Astrocyte (in vitro differentiated cells and primary cell): ENCODE measurements around the gene RMP24.

Source experiments
- DNase-seq: peaks from one replicate; pipeline ENCODE4 v3.0.0-alpha.2; 2010; ENCODE audit warnings: low read depth
- FAIRE-seq: peaks from 2 replicates; lab custom pipeline; 2011; peaks lifted over from hg19 to GRCh38; lab: Jason Lieb, UNC
- H2AFZ ChIP-seq: 2 replicates; pipeline ENCODE4 v1.6.0; 2012; ENCODE audit warnings: low read depth, low read length, inconsistent platforms
- H3K27ac ChIP-seq: 2 replicates; pipeline ENCODE4 v1.5.1; 2011; ENCODE audit warnings: low read depth, low read length, inconsistent platforms
- H3K27me3 ChIP-seq: 2 replicates; pipeline ENCODE4 v1.6.0; 2011; ENCODE audit warnings: low read length, inconsistent platforms; ENCODE audit not compliant: insufficient read depth
- H3K36me3 ChIP-seq: 2 replicates; pipeline ENCODE4 v1.5.1; 2011; ENCODE audit warnings: low read length, inconsistent platforms; ENCODE audit not compliant: insufficient read depth
- H3K4me1 ChIP-seq: 2 replicates; pipeline ENCODE4 v1.5.1; 2011; ENCODE audit warnings: low read length, inconsistent platforms; ENCODE audit not compliant: insufficient read depth
- H3K4me2 ChIP-seq: 2 replicates; pipeline ENCODE4 v1.6.0; 2012; ENCODE audit warnings: low read length, inconsistent platforms
- H3K4me3 ChIP-seq: 2 replicates; pipeline ENCODE4 v1.5.1; 2011; ENCODE audit warnings: low read depth, mild to moderate bottlenecking, low read length, inconsistent platforms; ENCODE audit not compliant: insufficient read depth
- H3K79me2 ChIP-seq: 2 replicates; pipeline ENCODE4 v1.6.0; 2012; ENCODE audit warnings: mild to moderate bottlenecking, low read length, inconsistent platforms; ENCODE audit not compliant: insufficient read depth
- H3K9ac ChIP-seq: 2 replicates; pipeline ENCODE4 v1.6.0; 2012; ENCODE audit warnings: mild to moderate bottlenecking, low read length, inconsistent platforms
- H3K9me3 ChIP-seq: 2 replicates; pipeline ENCODE4 v1.5.1; 2012; ENCODE audit warnings: low read depth, mild to moderate bottlenecking, low read length, inconsistent platforms; ENCODE audit not compliant: insufficient read depth
- H4K20me1 ChIP-seq: 2 replicates; pipeline ENCODE4 v1.6.0; 2012; ENCODE audit warnings: low read length, inconsistent platforms; ENCODE audit not compliant: insufficient read depth
- H3K27ac Mint-ChIP-seq: one replicate; pipeline ENCODE4 v1.8.0; 2021; ENCODE audit warnings: mild to moderate bottlenecking, mixed read lengths; ENCODE audit not compliant: unreplicated experiment
- H3K27me3 Mint-ChIP-seq: one replicate; pipeline ENCODE4 v1.8.0; 2021; ENCODE audit warnings: low read depth, mixed read lengths; ENCODE audit not compliant: unreplicated experiment
- H3K36me3 Mint-ChIP-seq: one replicate; pipeline ENCODE4 v1.8.0; 2021; ENCODE audit warnings: low read depth, mixed read lengths; ENCODE audit not compliant: unreplicated experiment
- H3K4me1 Mint-ChIP-seq: one replicate; pipeline ENCODE4 v1.8.0; 2021; ENCODE audit warnings: low read depth, mixed read lengths; ENCODE audit not compliant: unreplicated experiment
- H3K4me3 Mint-ChIP-seq: one replicate; pipeline ENCODE4 v1.8.0; 2021; ENCODE audit warnings: mild to moderate bottlenecking, moderate library complexity, mixed read lengths; ENCODE audit not compliant: unreplicated experiment
- H3K9me3 Mint-ChIP-seq: one replicate; pipeline ENCODE4 v1.8.0; 2021; ENCODE audit warnings: mild to moderate bottlenecking, mixed read lengths; ENCODE audit not compliant: unreplicated experiment
- CTCF ChIP-seq: IDR thresholded peaks from 2 replicates; pipeline ENCODE4 v1.5.1; 2011; ENCODE audit warnings: low read depth, mild to moderate bottlenecking, inconsistent platforms, low read length, moderate library complexity; ENCODE audit not compliant: insufficient read depth
- EZH2 ChIP-seq: IDR thresholded peaks from 2 replicates; pipeline ENCODE4 v1.6.1; 2012; ENCODE audit warnings: mild to moderate bottlenecking, low read length, inconsistent platforms; ENCODE audit not compliant: insufficient read depth

The RMP24 gene

GRCh38 chr18:35938158-35938557 is 34.3 kb upstream of the RMP24 start:
- no peaks in the 10 kb centered on the region for H3K9me3 ChIP-seq
- H3K79me2 ChIP-seq, result no peaks in the 10 kb centered on the region
- no peak overlapping the region for H3K4me2 ChIP-seq
- no peaks in the 10 kb centered on the region for H3K36me3 ChIP-seq
- no peaks in the 10 kb centered on the region for H3K36me3 Mint-ChIP-seq
- FAIRE-seq, result no peak
- H4K20me1 ChIP-seq, result no peaks in the 10 kb centered on the region
- H2AFZ ChIP-seq, result no peak overlapping the region
- no peaks in the 10 kb centered on the region for H3K9me3 Mint-ChIP-seq
- H3K27me3 Mint-ChIP-seq, result no peaks in the 10 kb centered on the region
- H3K27ac ChIP-seq, result no peak overlapping the region
- H3K4me1 Mint-ChIP-seq, result peaks cover 4% of the 10 kb centered on the region
- TF ChIP-seq EZH2 (no peak), CTCF (no peak)
- no peak overlapping the region for H3K9ac ChIP-seq
- H3K4me3 Mint-ChIP-seq, result no peak overlapping the region
- DNase-seq, result peak; percentile 56
- H3K4me3 ChIP-seq, result no peak overlapping the region
- no peaks in the 10 kb centered on the region for H3K4me1 ChIP-seq
- H3K27me3 ChIP-seq, result no peaks in the 10 kb centered on the region
- H3K27ac Mint-ChIP-seq, result no peak overlapping the region

- H3K79me2 ChIP-seq, result no peaks in the 10 kb centered on the region
- H3K4me1 Mint-ChIP-seq, result peaks cover 4% of the 10 kb centered on the region
- TF ChIP-seq CTCF (no peak), EZH2 (no peak)
- H3K4me1 ChIP-seq, result no peaks in the 10 kb centered on the region
- no peaks in the 10 kb centered on the region for H3K9me3 ChIP-seq
- FAIRE-seq (no peak), DNase-seq (peak; percentile 10)
- no peak overlapping the region for H3K4me3 ChIP-seq
- H3K9ac ChIP-seq, result no peak overlapping the region
- H2AFZ ChIP-seq, result no peak overlapping the region
- H3K4me3 Mint-ChIP-seq, result no peak overlapping the region
- no peak overlapping the region for H3K27ac Mint-ChIP-seq
- no peaks in the 10 kb centered on the region for H3K36me3 ChIP-seq
- no peak overlapping the region for H3K27ac ChIP-seq
- no peaks in the 10 kb centered on the region for H3K9me3 Mint-ChIP-seq
- no peak overlapping the region for H3K4me2 ChIP-seq
- no peaks in the 10 kb centered on the region for H3K27me3 ChIP-seq
- H3K27me3 Mint-ChIP-seq, result no peaks in the 10 kb centered on the region
- H4K20me1 ChIP-seq, result no peaks in the 10 kb centered on the region
- H3K36me3 Mint-ChIP-seq, result no peaks in the 10 kb centered on the region
These were observed 33.9 kb upstream of the RMP24 start for GRCh38 chr18:35938562-35938961.

GRCh38 chr18:35939138-35939537 is 33.3 kb upstream of the RMP24 start:
- FAIRE-seq (no peak), DNase-seq (no peak)
- Mint-ChIP-seq H3K27me3 (no peaks in the 10 kb centered on the region), H3K27ac (no peak overlapping the region), H3K4me3 (no peak overlapping the region), H3K4me1 (peaks cover 4% of the 10 kb centered on the region), H3K9me3 (no peaks in the 10 kb centered on the region), H3K36me3 (no peaks in the 10 kb centered on the region)
- Histone ChIP-seq H3K4me1 (no peaks in the 10 kb centered on the region), H3K4me3 (no peak overlapping the region), H3K4me2 (no peak overlapping the region), H2AFZ (no peak overlapping the region), H3K27me3 (no peaks in the 10 kb centered on the region), H3K79me2 (no peaks in the 10 kb centered on the region), H4K20me1 (no peaks in the 10 kb centered on the region), H3K27ac (no peak overlapping the region), H3K9ac (no peak overlapping the region), H3K9me3 (no peaks in the 10 kb centered on the region), H3K36me3 (no peaks in the 10 kb centered on the region)
- TF ChIP-seq CTCF (no peak), EZH2 (no peak)
